Measurements from ENCODE around the gene CMTM5.

Gene CMTM5

GRCh38 chr14:23376482-23377197, at the start of gene CMTM5:
Gene CMTM5 (plus strand): TSS chr14:23377046. CDS start chr14:23377252, 206 bp downstream.
- DNase-seq (ENCODE audit: low spot score): peak; percentile 65

GRCh38 chr14:23327947-23328744, 48.7 kb upstream of the CMTM5 start:
- peak; percentile 81 for DNase-seq (ENCODE audit: low spot score)

- DNase-seq (ENCODE audit: low spot score): no peak
Measured at GRCh38 chr14:23335623-23336022, 41.2 kb upstream of the CMTM5 start.

GRCh38 chr14:23339506-23340268, 37.2 kb upstream of the CMTM5 start:
- DNase-seq (ENCODE audit: low spot score): no peak

- DNase-seq (ENCODE audit: low spot score): no peak
Measured at GRCh38 chr14:23344481-23344880, 32.4 kb upstream of the CMTM5 start.

- DNase-seq (ENCODE audit: low spot score): no peak
Measured at GRCh38 chr14:23345987-23346692, 30.7 kb upstream of the CMTM5 start.

- DNase-seq (ENCODE audit: low spot score): no peak
Measured at GRCh38 chr14:23346693-23347405, 30.0 kb upstream of the CMTM5 start.

GRCh38 chr14:23347406-23348296, 29.2 kb upstream of the CMTM5 start:
- no peak for DNase-seq (ENCODE audit: low spot score)

GRCh38 chr14:23348297-23348655, 28.6 kb upstream of the CMTM5 start:
- no peak for DNase-seq (ENCODE audit: low spot score)

GRCh38 chr14:23349156-23349845, 27.5 kb upstream of the CMTM5 start:
- DNase-seq (ENCODE audit: low spot score): no peak

- DNase-seq (ENCODE audit: low spot score): peak; percentile 86
Measured at GRCh38 chr14:23351681-23352505, 25.0 kb upstream of the CMTM5 start.

GRCh38 chr14:23352506-23353432, 24.1 kb upstream of the CMTM5 start, which contains the start of gene SLC22A17:
Gene SLC22A17 (minus strand): TSS chr14:23352887.
- peak; percentile 90 for DNase-seq (ENCODE audit: low spot score)

- DNase-seq (ENCODE audit: low spot score): no peak
Measured at GRCh38 chr14:23353433-23353780, 23.4 kb upstream of the CMTM5 start.

- DNase-seq (ENCODE audit: low spot score): no peak
Measured at GRCh38 chr14:23354990-23355389, 21.9 kb upstream of the CMTM5 start.

GRCh38 chr14:23355871-23356435, 20.9 kb upstream of the CMTM5 start:
- DNase-seq (ENCODE audit: low spot score): no peak

GRCh38 chr14:23356662-23357061, 20.2 kb upstream of the CMTM5 start:
- no peak for DNase-seq (ENCODE audit: low spot score)

- DNase-seq (ENCODE audit: low spot score): no peak
Measured at GRCh38 chr14:23357261-23357660, 19.6 kb upstream of the CMTM5 start.

All from iPS-NIHi11 (cell line).